Testis (tissue), 2 donors: ENCODE measurements around the gene PYGB.

Experiments
- CTCF ChIP-seq, 3 experiments: fragments of 450-650 bp in 2 of 3; fragments of 200-600 bp in 1 of 3; sonication (generic) in 1 of 3; IDR thresholded peaks; one replicate each; pipeline ENCODE4 v1.5.1; 2016 to 2019; ENCODE audit warnings: antibody characterized with exemption in 3 of 3, mild to moderate bottlenecking in 2 of 3, moderate library complexity in 1 of 3
- POLR2A ChIP-seq: fragments of 450-650 bp; IDR thresholded peaks from one replicate; pipeline ENCODE4 v1.6.1; 2017; ENCODE audit warnings: antibody characterized with exemption, mild to moderate bottlenecking, moderate library complexity

DNA sequence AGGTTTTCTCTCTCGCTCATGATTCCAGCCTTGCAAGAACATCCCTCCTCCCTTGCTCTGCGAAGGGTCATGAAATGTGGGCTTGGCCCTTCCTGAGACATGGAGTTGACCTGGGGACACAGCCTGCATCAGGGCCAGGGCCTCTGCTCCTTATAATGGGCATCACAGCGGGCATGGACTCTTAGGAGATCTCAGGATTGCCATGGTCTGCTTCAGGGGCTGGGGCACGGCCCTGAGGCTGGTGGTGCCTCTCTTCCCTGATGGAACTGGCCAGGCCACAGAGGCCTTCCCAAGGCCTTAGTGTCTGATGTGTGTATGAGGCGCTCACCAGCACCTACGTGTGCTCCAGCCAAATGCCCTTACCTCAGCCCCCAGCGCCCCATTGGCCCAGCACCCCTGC, 28.5 kb upstream of the PYGB start:
- TF ChIP-seq CTCF (IDR thresholded peaks at IDR 0.05) = no peak
- no peak for TF ChIP-seq POLR2A
